Renal pelvis (tissue), 4 donors: ENCODE results near the gene BMP2K. TPM values are rescaled to one million over a fixed set of nuclear protein-coding genes. Genes with fewer than 3 reads are reported as not detected.

Experiments used
- DNase-seq: peaks from one replicate; pipeline ENCODE4 v3.0.0-alpha.2; 2013
- polyA plus RNA-seq, 3 donors: library from polyadenylated mRNA; unstranded; fragments of 120-200 nt; gene quantifications; one replicate each; pipeline ENCODE4 v1.2.1, GENCODE V29; 2013; ENCODE audit not compliant: insufficient read length in 3 of 3

BMP2K gene
- polyA plus RNA-seq, 3 donors, result 22.3 to 28.4 (median 27.8) TPM

DNA sequence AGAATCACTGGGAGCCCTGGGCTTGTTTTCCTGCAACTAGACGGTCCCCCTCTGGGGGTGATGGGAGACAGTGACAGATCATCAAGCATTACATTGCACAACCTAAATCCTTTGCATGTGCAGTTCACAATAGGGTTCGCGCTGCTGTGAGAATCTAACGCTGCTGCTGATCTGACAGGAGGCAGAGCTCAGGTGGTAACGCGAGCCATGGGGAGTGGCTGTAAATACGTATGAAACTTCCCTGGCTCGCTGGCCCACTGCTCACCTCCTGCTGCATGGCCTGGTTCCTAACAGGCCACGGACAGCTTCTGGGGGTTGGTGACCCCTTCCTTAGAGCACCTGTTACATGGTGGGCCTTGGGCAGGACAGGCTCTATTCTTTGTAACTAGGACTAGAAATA lies 152.7 kb downstream of the BMP2K start:
- no peak for DNase-seq

GRCh38 chr4:78930016-78930629 lies 154.0 kb downstream of the BMP2K start:
- no peak for DNase-seq

- no peak for DNase-seq
Observed at GRCh38 chr4:78936989-78937388, 160.8 kb downstream of the BMP2K start.

DNA sequence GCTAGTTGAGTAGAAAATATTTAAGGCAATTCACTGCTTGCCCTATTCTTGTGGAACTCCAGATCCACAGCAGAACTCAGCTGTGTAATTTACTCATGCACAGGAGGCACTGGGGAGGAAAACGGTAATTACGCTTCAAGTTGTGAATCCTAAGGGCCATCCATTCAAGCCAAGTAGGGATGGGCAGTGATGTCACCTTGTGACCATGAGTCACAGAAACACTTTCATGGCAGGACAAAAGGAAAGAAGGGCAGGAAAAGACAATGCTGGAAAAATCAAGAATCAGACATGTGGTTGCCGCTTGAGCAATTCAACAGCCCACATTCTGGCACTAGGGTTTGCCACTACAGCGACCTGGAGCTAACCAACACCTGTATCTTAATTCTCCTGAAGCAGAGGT lies 161.7 kb downstream of the BMP2K start:
- no peak for DNase-seq

DNA sequence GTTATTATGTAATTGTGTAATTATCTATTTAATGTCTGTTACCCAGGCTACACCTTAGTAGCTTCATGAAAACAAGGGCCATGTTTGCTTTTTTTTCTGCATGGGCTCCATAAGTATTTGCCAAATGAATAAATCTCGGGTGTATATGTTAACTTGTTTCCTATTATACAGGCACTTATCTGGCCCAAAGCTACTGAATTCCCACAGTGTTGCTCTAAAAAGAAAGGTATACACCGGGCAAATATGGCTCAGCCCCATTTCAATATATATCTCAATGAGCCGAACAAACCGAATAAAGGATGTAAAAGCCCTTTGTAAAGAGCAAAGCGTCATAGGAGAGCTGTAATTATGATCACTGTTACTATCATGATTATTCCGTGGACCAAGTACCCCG lies 162.3 kb downstream of the BMP2K start:
- no peak for DNase-seq

DNA sequence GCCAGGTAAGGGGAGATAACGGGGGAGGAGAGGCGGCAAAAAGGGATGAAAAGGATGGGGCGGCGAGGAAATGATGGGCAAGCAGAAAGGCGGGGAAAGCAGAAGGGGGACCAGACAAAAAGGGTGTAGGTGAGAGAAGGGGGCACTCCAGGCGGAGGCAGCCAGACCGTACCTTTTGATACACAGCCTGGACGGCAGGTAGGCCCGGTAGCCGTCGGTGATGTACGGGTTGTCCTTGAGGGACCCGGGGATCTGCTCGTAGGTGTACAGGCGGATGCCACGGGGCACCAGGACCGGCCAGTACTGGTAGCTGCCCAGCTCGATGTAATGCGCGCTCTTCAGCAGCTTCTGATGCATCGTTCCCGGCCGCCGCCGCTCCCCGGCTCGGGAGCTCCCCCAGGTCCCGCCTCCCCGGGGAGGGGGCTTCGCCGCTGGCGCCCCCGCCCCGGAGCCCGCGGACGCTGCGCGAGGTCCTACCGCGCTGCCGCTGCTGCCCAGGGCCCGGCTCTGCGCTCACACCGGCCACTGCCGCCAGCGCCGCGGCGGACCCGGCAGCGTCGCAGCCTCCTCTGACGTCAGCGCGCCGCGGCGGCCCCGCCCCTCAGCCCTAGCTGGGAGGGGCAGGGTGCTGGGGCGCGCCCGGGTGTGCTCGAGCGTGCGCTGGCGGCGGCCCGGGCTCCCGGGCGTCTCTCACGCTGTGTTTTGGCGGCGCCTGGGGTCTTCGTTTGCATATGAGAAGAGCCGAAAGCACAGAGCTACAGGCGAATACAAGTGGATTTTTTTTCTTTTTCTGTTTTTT lies 162.9 kb downstream of the BMP2K start, which contains the start of gene PAQR3:
Gene PAQR3, minus strand, starts transcription at position 571 of the 799 bp plus-strand sequence. Its CDS starts 214 bp downstream, at position 357.
- peak; percentile 83 for DNase-seq

GRCh38 chr4:78939667-78940008 lies 163.5 kb downstream of the BMP2K start:
- DNase-seq, result no peak

GRCh38 chr4:78940752-78941151 lies 164.6 kb downstream of the BMP2K start:
- DNase-seq, result no peak

DNA sequence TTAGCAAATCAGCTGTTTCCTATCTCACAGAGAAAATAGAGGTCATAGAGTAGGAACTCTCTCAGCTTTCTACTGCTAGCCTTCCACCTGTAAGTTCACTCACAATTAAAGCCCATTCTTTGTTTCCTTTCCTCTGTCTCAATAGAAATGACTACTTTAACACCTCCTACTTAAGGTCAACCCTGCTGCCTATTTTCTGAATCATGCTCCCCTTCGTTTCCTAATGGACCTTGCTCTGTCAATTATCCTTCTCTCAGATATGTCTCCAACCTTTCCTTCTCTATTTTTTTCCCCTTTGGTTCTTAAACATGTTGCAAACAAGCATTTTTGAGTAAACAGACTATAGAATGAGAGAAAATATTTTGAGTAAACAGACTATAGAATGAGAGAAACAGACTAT lies 168.2 kb downstream of the BMP2K start:
- no peak for DNase-seq

GRCh38 chr4:78945651-78946179 lies 169.6 kb downstream of the BMP2K start:
- DNase-seq, result no peak

DNA sequence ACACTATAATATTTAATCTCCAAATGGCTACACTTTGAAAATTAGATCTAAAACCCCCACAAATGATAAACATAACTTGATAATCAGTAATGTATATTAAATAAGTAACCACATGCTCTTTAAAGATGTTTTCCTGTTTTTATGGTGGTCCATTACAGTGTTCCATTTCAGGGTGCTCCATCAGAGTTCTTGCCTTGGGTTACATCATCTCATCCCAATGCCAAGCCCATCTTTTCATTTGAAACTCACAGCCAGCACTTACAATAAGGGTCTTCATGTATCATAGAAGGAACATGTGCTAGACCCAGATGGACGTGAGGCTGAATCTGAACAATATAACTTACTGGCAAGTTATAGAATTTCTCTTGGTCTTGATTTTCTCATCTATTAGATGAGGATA lies 173.6 kb downstream of the BMP2K start:
- DNase-seq, result no peak

- DNase-seq, result no peak
Observed at GRCh38 chr4:78951862-78952472, 175.8 kb downstream of the BMP2K start.

GRCh38 chr4:78953231-78953630 lies 177.1 kb downstream of the BMP2K start:
- no peak for DNase-seq

DNA sequence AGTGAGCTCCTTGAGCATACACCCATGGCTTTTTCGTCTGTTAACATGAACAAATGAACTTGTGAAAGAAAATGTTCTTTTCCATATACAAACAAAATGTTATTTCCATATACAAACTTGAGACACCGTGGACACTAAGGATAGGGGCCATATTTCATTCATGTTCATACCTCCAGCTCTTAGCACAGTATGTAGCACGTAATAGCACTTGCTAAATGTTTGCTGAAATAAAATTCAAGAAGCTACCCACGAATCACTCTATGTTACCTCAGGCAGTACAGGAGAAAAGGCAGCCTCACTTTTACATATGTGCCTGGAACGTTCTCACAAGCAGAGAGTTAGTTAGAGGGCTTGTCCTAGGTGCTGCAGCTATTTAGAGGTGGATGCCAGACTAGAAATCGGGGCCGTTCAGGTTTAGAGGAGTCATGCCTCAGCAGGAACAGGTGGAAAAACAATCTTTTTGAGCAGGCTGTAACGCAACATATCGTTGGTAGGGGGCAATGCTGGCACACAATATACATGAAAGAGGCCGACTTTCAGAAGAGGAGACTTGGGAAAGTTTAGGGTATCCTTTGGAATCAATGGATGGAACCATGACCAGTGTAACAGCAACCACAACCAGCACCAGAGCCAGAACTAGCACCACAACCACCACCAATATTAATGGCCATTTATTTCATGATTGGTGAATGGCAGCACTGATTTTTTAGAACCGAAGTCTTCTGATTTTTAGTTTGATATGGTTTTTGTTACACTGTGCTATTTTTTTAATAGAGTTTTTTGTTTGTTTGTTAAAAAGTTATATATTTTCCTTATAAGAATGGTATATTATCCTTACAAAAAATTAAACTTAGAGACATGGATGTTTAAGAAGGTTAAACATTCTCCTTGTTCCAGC lies 177.9 kb downstream of the BMP2K start:
- DNase-seq, result no peak

- no peak for DNase-seq
Observed at GRCh38 chr4:78956975-78957374, 180.8 kb downstream of the BMP2K start.

DNA sequence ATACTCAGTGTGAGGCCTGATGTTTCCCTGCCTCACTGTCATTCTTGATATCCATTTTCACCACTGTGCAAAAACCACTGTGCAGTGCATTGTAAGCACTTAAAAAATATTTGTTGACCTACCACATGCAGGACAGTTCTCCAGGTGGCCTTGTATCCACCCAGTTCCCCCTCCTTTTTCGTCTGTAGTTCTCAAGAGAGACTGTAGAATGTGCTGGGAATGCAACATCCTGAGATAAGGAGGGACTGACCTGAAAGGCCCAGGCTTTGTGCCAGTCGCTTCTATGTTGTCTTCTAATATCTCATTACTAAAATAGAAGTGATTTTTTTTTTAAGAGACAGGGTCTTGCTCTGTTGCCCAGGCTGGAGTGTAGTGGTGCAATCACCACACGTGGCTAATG lies 184.8 kb downstream of the BMP2K start:
- no peak for DNase-seq

Other genes with a start within 250 kb of the BMP2K start
- 10 to 100 TPM; 48.6 to 72.0 (median 57.2) TPM for gene ANXA3, start 224.6 kb upstream of the BMP2K start, polyA plus RNA-seq
- gene PAQR3, start 163.1 kb downstream of the BMP2K start, polyA plus RNA-seq, result 10 to 100 TPM; 17.6 to 25.1 (median 24.0) TPM